ENCODE measurements around the gene SERPINB7. TPM values are rescaled to one million over a fixed set of nuclear protein-coding genes. Genes with fewer than 3 reads are reported as not detected.

The SERPINB7 gene
- total RNA-seq, 1 donor from 2014 or later = not detected

DNA sequence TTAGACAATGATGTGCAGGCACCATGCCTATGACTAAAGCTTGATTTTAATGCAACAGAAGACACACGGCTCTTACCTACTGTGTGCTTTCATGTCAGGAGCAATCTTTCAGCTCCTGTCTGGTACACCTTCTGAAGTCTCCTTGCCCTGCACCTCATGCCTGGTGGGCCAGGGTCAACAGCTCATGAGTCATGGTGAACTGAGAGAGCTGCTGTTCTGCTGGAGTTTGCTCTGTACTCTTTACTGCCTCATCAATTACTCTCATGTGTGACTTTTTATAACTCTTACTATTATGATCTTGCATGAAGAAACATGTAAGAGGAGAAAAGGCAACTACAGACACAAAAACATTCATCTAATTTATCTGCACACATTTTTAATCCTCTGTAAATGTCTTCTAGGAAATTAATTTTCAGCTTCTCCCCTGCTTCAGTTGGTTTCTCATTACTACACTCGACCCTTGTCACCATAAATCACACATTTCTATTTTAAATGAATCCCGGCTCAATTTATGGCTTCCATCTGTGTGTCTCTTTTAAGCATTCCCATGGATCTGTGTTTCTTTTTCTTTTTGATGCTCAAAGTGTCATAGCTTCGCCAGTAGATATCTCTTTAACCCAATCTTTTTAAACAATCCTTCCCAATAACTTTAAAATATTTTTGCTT is 9.7 kb downstream of the SERPINB7 start:
- intact Hi-C loops (cut with DNase I) = no loop called here
- no peak for DNase-seq (ENCODE audit: low spot score)

GRCh38 chr18:63787673-63788072 is 12.5 kb downstream of the SERPINB7 start:
- DNase-seq (ENCODE audit: low spot score) = no peak
- intact Hi-C loops (cut with DNase I) = no loop called here

DNA sequence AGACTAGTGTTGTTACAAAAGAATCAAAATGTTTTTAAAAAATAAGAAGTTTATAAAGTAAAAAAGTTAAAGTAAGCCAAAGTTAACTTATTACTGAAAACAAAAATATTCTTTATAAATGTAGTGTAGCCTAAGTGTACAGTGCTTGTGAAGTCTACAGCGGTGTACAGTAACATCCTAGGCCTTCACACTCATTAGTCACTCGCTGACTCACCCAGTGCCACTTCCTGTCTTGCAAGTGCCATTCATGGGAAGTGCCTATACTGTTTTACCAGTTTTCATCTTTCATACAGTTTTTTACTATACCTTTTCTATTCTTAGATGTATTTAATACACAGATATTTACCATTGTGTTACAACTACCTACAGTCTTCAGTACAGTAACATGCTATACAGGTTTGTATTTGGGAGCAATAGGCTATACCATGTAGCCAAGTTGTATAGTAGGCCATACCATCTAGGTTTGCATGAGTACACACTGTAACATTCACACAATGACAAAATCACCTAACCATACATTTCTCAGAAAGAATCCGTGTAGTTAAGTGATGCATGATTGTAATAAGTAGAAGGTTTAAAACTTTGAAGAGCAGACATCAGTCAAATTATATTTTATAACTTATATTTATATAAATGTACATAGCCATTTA is 13.4 kb downstream of the SERPINB7 start:
- no peak for DNase-seq (ENCODE audit: low spot score)
- intact Hi-C loops (cut with DNase I) = no loop called here

GRCh38 chr18:63789327-63789726 is 14.1 kb downstream of the SERPINB7 start:
- no peak for DNase-seq (ENCODE audit: low spot score)

GRCh38 chr18:63795606-63796005 is 20.4 kb downstream of the SERPINB7 start:
- intact Hi-C loops (cut with DNase I) = no loop called here
- no peak for DNase-seq (ENCODE audit: low spot score)

More at GRCh38 chr18:63789327-63789726, 14.1 kb downstream of the SERPINB7 start:
- intact Hi-C loops (cut with DNase I) = no loop called here

- intact Hi-C loops (cut with DNase I) = no loop called here
- DNase-seq (ENCODE audit: low spot score) = no peak
Measured at GRCh38 chr18:63799189-63799588, 24.0 kb downstream of the SERPINB7 start.

DNA sequence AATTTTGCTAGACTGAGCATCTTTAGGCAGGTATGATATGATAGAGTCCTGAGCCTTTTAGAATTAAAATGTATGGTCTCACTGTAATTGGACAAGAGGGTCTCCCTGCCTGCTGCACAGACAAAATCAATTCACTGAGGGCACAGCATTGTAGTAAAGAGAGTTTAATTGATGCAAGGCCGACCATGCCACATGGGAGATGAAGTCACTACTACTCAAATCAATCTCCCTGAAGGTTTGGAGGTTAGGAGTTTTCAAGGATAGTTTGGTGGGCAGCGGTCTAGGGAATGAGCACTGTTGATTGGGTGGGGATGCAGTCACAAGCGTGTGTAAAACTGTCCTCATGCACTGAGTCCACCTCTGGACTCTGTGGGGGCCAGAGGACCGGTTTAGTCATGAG is 26.1 kb downstream of the SERPINB7 start:
- DNase-seq (ENCODE audit: low spot score) = no peak

DNA sequence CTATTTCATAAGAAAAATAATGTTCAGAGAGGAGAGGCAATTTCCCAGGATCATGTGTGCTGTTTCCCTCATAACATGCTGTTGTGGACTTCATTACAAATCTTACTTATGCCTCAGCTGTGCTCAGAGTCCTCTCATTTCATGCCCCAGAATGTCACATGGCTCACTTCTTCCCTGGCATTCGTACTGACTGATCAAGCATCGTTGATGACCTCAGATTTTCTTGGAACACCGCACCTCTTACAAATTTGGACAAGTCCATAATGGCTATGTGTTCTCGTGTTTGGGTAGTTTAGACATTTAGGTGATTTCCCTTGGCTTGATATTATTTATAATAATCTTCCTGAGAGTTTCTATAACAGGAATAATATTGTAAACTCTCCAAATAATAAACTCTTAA is 32.9 kb downstream of the SERPINB7 start:
- DNase-seq (ENCODE audit: low spot score) = no peak
- intact Hi-C loops (cut with DNase I) = no loop called here

More for the DNA sequence above, 26.1 kb downstream of the SERPINB7 start:
- intact Hi-C loops (cut with DNase I) = no loop called here

GRCh38 chr18:63817441-63818051 is 42.3 kb downstream of the SERPINB7 start:
- intact Hi-C loops (cut with DNase I) = no loop called here
- DNase-seq (ENCODE audit: low spot score) = no peak

DNA sequence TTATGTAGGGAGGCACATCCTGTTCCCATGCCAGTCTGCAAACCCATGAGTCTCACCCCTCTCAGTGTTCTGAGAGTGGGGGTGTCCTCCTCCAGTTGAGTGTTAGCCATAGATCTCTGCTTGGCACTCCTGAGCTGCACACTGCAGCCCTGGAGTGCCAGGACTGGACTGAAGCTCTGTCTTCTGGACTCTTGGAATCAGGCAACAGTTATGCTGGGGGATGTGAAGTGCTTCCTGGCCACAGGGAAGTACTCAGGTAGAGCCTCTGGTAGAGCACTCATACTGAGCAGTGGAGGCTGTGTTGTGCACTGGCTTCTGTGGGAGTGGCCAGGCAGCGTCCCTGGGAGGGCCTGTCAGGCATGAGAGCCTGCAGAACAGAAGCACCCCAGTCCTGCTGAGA is 43.0 kb downstream of the SERPINB7 start:
- DNase-seq (ENCODE audit: low spot score) = no peak

DNA sequence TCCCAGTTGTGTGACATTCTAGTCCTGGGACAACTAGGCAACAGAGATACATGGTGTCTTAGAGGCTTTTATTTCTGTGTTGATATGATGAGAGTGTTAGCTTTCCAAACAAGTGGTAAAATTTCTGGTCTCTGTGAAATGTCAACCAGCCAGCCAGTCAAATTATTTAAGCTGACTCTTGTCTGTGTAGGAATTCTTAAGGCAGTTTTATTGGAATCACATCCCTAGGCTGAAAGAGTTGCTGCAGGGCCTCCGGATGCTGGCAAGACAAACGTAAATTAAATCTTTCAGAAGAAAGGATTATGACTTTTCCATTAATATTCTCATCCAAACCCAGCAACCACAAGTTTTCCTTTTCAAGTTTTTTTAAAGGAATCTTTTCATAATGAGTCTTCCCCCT is 44.6 kb downstream of the SERPINB7 start:
- no peak for DNase-seq (ENCODE audit: low spot score)
- intact Hi-C loops (cut with DNase I) = loop anchor here (10.0 kb wide), 1 partner anchor 115 kb away; no protein-coding TSS in a partner anchor

More for the DNA sequence above, 43.0 kb downstream of the SERPINB7 start:
- intact Hi-C loops (cut with DNase I) = no loop called here

DNA sequence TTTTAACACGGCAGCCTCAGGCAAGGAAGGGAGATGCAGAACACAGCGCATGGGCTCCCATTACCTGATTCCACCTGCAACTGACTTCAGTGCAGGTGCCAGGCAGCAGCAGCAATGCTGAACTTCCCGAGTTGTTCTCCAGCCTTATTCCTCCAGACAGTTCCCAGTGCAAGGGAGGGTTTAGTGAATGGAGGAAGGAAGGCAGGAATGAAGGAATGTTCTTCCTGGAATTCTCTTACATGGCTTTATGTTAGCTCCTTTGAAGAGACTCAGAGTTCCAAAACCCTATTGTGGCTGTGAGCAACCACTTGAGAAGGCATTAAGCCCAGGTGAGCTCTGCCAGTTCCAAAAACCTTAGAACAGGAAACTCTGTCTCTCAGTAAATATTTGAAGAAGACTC is 45.5 kb downstream of the SERPINB7 start:
- intact Hi-C loops (cut with DNase I) = loop anchor here (10.0 kb wide), 1 partner anchor 114 kb away; no protein-coding TSS in a partner anchor
- DNase-seq (ENCODE audit: low spot score) = no peak

DNA sequence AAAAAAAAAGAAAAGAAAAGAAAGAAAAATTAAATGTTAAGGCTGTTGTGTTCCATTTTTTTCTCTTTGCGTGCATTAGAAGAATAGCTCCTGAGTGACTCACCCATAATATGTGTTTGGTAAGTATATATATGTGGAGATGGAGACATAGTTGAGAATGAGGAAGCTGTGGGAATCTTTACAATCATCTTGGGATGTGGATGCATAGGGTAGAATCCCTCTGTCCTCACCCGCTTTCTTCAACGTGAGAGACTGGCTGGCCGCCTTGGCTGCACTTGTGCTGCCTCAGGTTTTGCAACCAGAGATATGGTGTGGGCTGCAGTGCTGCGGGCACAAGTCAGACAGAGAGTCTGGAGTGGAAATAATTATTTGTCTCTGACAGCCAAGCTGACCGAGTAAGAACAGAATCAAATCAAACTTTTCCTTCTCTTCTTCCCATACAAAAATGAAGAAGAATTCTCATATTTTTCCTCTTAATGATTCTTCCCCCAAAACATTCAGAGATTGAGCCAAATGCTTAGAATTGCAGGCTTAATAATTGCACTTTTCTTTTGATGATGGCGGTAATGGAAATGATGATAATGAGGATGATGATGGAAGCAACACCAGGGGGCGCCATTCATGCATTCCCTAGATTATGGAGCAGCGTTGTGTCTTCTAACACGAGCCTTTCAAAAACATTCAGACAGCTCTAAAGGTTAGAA is 48.5 kb downstream of the SERPINB7 start:
- no peak for DNase-seq (ENCODE audit: low spot score)
- intact Hi-C loops (cut with DNase I) = loop anchor here (10.0 kb wide), 1 partner anchor 111 kb away; no protein-coding TSS in a partner anchor

DNA sequence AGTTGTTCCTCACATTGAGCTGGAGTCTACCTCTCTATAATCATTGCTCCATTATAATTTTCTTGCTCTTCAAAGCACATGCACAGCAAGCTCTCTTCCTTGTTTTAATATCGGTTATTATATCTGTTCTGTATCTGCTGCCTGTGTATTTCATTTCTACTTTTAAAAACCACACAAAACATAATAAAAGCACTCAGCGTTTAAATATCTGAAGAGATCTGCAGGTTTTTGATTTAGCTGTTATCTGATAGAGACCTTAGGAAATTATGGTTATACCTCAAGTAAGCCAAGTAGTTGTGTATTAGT is 49.0 kb downstream of the SERPINB7 start:
- intact Hi-C loops (cut with DNase I) = loop anchor here (10.0 kb wide), 1 partner anchor 111 kb away; no protein-coding TSS in a partner anchor
- no peak for DNase-seq (ENCODE audit: low spot score)

- intact Hi-C loops (cut with DNase I) = loop anchor here (10.0 kb wide), 1 partner anchor 107 kb away; no protein-coding TSS in a partner anchor
- no peak for DNase-seq (ENCODE audit: low spot score)
Measured at GRCh38 chr18:63828120-63828519, 52.9 kb downstream of the SERPINB7 start.

DNA sequence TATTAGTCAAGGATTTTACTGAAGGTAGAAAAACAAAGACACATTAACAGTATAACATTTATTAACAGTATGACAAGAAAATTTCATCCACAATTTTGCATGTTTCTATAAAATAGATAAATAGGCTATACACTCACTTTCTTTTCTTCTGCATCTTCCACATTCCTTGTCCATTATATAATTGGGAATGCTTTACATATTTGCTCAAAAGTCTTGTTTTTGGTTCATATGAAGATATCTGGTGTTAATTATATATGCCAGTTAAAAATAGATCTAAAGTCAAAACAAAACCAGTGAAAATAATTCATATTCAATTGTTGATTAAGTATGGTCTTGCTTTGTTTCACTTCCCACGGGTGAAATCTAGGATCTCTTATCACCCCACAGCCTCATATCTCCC is 53.4 kb downstream of the SERPINB7 start:
- intact Hi-C loops (cut with DNase I) = loop anchor here (10.0 kb wide), 1 partner anchor 106 kb away; no protein-coding TSS in a partner anchor

DNA sequence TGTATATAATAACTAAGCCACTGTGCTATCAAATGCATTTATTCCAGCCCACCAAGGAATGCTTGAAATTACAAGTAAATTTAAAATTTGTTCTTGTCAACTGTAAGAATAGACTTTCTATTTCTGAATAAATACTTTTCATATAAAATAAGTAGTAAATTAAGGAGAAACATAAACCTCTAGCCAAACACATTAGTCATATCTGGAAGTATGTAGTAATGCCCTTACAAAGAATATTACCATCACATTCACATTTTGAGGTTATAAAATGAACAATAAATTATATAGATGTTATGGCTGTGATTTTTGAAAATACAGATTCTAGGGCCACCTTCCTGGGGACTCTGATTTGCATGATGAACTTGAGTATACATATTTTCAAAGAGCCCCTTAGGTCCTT is 54.7 kb downstream of the SERPINB7 start:
- no peak for DNase-seq (ENCODE audit: low spot score)
- intact Hi-C loops (cut with DNase I) = loop anchor here (10.0 kb wide), 1 partner anchor 105 kb away; no protein-coding TSS in a partner anchor

More for the DNA sequence above, 53.4 kb downstream of the SERPINB7 start:
- no peak for DNase-seq (ENCODE audit: low spot score)

- intact Hi-C loops (cut with DNase I) = no loop called here
- DNase-seq (ENCODE audit: low spot score) = no peak
Measured at GRCh38 chr18:63831080-63831788, 56.0 kb downstream of the SERPINB7 start.

DNA sequence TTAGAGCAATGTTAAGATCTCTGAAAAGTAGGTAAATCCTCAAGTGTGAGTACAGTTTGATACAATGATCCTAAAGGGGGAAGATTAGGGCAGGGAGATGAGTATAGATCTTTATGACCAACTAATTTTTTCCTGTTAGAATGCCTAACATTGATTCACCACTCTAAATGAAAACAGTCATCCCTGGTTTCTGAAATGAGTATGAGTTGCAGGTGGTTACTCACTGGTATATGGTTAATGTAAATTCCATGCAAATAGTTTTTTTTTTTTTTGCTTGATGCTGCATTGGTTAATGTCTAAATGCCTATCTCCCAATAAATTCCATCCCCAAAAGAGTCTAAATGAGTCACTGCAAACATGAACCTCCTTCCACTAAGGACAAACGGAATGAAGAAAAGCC is 57.3 kb downstream of the SERPINB7 start:
- intact Hi-C loops (cut with DNase I) = no loop called here
- no peak for DNase-seq (ENCODE audit: low spot score)

Data from cardiac septum (tissue), 1 donor.